SHP77 treated with DMSO at 0.1 percent for 48 hours (cell line): Measurements from ENCODE around the gene DUSP6.

ENCODE experiments used
- DNase-seq: peaks from one replicate; lab custom pipeline; 2025; lab: John Stamatoyannopoulos, UW

DUSP6 gene, protein sequence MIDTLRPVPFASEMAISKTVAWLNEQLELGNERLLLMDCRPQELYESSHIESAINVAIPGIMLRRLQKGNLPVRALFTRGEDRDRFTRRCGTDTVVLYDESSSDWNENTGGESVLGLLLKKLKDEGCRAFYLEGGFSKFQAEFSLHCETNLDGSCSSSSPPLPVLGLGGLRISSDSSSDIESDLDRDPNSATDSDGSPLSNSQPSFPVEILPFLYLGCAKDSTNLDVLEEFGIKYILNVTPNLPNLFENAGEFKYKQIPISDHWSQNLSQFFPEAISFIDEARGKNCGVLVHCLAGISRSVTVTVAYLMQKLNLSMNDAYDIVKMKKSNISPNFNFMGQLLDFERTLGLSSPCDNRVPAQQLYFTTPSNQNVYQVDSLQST

DNA sequence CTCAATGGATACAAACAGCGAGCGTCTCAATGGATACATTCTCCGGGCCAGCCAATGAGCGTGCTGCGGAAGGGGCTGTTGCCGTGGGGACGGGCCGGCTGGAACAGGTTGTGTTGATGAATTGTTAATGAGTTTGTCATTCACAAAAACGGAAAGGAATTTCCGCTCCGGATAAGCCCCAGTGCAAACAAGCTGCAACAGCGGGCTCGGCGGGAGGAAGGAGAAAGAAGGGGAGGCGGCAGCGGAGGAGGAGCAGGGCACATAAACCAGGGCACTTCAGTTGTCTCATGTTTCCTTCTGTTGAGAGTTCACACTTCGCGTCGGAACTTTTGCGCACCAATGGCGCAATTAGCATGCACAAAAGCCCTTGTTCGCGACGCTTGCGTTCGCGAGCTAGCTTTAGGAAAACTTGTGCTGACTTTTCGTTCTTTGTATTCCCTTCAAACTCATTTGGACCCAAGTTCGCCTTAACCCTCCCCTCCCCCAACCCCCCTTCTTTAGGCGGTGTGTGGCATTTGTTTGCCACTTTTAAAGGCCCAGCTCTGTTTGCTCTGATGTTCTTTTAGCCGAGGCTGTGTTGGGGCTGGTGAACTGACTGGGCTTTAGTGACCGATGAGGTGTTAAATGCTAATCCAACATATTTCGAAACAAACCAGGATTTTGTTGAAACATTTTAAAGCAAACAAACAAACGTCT lies at the start of gene DUSP6:
DUSP6 (minus strand) TSS at position 10 of the 696 bp plus-strand sequence. CDS start 462 bp downstream, outside the sequence.
- peak; percentile 95 for DNase-seq

DNA sequence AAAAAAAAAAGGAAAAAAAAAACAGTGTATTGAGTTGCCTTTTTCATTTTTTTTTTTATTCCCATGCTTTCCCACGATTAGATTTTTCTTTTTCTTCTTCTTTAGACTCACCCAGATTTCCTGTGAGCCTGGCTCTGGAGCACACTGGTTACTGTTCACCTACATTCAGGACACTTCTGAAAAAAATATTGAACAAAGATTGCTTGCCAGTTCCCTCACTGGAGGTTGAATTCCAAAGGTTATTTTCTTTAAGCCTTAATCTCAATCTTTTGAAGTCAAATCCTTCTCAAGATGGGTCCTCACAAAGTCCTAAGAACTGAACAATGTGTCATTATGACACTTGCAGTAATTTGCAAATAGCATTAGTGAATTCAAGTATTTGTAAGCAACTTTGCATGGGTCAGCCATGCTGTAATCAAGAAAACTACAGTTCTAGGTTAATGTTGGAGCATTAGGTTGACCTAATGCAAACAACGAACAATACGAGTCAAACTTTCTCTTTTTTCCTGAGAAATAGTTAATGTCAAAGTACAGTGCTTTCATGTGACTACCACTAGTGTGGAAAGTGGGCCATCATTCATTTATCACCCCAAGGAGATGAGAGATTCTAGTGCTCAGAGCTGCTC lies 49.2 kb upstream of the DUSP6 start:
- no peak for DNase-seq

DNA sequence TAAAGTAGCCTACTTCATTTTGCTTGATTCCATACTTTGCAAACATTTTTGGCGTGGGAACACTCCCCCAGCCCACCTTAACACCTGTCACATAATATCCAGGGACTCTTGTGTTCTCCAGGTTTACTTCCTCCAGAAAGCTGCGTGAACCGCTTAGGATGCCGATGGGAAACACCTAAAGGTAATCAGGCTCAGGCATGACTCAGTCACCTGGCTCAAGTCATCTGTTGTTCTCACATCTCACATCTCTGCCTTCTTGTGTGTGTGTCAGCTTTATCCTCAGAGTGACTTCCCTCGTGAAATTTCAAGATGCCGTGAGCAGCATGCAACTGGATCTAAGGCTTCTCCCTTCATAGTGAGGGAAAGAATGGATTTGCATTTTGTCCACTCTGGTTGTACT lies 48.1 kb upstream of the DUSP6 start:
- DNase-seq: no peak

- DNase-seq: no peak
Observed at GRCh38 chr12:89395712-89396111, 43.4 kb upstream of the DUSP6 start.

DNA sequence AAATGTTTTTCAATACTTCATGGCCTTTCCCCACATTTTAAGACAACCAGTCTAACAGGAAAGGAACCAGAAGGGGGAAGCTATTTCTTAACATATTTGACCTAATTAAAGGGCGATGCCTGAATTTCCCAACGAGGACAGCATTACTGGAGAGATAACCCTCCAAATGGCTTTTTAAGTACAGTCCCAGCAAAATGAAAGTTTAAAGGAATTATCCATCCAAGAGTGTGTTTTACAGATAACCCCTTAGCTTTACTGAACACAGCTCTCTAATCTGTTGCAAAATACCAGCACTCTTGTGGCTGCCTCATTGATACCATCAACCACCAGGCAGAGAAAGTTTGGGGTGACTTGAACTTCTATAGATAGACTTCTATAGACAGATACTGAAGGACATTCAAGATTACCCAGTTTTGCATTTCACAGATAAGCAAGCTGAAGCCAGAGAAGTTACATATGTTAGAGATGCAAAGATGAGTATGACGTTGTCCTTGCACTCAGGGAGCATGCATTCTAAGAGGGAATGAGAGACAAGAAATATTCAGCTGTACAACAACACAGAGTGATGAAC lies 41.3 kb upstream of the DUSP6 start:
- no peak for DNase-seq

DNA sequence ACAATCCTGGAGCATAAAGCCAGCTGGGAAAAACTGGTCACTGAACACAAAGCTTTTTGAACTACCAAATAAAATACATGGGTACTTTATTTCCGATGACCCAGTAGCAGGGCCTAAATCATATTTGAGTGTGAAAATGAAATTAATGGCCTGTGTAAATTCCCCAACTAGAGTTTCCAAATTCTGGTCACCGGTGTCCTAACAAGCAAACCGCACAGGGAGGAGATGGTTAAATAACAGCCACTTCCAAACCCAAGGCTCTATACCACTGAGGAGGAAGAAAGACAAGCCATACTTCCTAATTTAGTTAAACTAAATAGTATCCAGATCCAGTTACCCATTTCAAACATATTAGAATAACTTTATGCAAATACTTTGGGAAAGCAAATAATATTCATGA lies 40.1 kb upstream of the DUSP6 start:
- DNase-seq: no peak

GRCh38 chr12:89391726-89392336 lies 39.5 kb upstream of the DUSP6 start:
- no peak for DNase-seq

DNA sequence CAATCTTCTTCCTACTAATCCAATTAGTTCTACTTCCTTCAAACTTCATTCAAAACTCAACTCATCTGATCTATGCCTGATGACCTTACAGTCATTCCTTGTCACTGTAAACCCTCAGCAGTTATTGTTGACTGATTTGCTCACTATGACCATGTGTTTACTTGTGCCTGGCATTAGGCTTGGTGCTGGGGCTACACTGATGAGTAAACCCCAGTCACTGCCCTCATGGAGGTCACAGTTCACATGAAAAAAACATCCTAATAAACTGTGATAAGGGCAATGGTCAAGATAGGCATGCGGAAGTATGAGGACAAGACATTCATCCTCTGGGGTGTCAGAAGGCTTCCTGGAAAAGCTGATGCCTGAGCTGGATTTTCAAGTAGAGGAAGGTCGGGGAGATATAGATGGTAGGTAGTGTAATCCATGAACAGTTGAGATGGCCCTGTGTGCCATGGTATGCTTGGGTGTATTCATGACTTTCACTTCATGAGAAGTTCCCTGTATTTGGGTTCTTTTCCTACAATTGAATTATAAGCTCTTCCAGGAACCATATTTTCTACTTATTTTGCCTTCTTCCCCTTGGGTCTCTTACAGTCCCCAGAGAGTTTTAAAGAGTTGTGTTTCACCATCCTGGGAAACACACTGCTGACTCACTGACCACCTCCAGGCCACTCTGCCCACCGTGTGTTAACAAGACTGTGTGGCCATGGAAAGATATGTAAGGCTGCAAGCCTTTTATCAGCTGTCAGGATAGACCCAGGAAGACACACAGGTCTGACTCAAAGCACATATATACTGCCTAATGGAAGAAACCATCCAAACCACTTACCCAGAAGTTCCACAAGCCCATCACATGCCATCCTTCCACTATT lies 38.7 kb upstream of the DUSP6 start:
- no peak for DNase-seq

GRCh38 chr12:89389755-89390661 lies 37.7 kb upstream of the DUSP6 start:
- no peak for DNase-seq

DNA sequence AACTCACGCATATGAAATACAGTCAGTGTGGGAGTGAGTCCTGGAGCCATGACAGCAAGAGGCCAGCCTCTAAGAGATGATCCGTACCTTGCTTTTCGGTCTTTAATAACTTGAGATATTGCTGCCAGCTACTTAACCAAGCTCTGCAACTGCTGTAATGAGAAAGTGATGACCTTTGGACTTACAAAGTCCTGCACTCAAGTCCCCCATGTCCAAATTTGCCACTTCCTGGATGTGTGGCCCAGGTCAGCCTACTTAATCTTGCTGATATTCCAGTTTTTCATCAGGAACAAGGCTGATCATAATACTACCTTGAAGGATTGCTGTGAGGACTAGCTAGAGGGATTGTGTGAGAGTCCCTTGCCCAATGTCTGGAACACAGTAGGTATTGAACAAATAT lies 33.8 kb upstream of the DUSP6 start:
- DNase-seq: no peak

DNA sequence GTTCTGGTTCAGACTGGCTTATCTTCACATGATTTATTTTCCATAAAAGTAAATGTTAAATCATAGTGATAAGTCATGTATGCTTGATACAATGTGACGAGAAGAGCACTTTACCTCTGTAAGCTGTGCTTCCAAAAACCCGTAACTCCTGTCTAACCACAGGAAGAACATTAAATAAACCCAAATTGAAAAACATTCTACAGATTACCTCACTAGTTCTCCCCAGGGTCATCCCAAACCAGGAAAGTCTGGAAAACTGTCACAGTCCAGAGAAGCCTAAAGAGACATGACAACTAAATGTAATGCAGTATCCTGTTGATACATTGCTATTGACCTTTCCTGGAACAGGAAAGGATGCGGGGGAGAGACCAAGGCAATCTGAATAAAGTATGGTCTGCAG lies 32.5 kb upstream of the DUSP6 start:
- no peak for DNase-seq

GRCh38 chr12:89384050-89384758 lies 31.9 kb upstream of the DUSP6 start:
- DNase-seq: peak; percentile 58

GRCh38 chr12:89383235-89384049 lies 31.1 kb upstream of the DUSP6 start:
- peak; percentile 31 for DNase-seq

- DNase-seq: no peak
Observed at GRCh38 chr12:89382328-89382727, 30.0 kb upstream of the DUSP6 start.

- DNase-seq: no peak
Observed at GRCh38 chr12:89379839-89380467, 27.7 kb upstream of the DUSP6 start.

- DNase-seq: no peak
Observed at GRCh38 chr12:89379148-89379838, 27.0 kb upstream of the DUSP6 start.

- no peak for DNase-seq
Observed at GRCh38 chr12:89376844-89377243, 24.5 kb upstream of the DUSP6 start.

- DNase-seq: no peak
Observed at GRCh38 chr12:89376202-89376529, 23.9 kb upstream of the DUSP6 start.
